HUES6 (cell line): ENCODE measurements around the gene GNB1.
A peak's percentile ranks its signal among the peaks of the same experiment; 100 is the strongest.
"Not testable (repeated sequence)": the region's sequence is repeated elsewhere in the genome, so short reads cannot be mapped to it uniquely, and the experiment has no call there.

Source experiments
- H3K27ac ChIP-seq: 2 replicates; pipeline ENCODE4 v1.7.0; 2013; ENCODE audit warnings: low read depth, mild to moderate bottlenecking, low read length, inconsistent platforms
- H3K27me3 ChIP-seq: 2 replicates; pipeline ENCODE4 v1.6.1; 2013; ENCODE audit warnings: low read length; ENCODE audit not compliant: control insufficient read depth, insufficient read depth
- H3K36me3 ChIP-seq: 2 replicates; pipeline ENCODE4 v1.6.1; 2013; ENCODE audit warnings: low read length; ENCODE audit not compliant: control insufficient read depth, insufficient read depth
- H3K4me1 ChIP-seq: 2 replicates; pipeline ENCODE4 v1.6.1; 2013; ENCODE audit warnings: low read length; ENCODE audit not compliant: control insufficient read depth, insufficient read depth
- H3K4me3 ChIP-seq: 2 replicates; pipeline ENCODE4 v1.5.1; 2013; ENCODE audit warnings: low read depth, low read length
- H3K9ac ChIP-seq: one replicate; pipeline ENCODE4 v1.6.1; 2013; ENCODE audit warnings: mild to moderate bottlenecking, low read length
- H3K9me3 ChIP-seq: 2 replicates; pipeline ENCODE4 v1.6.1; 2013; ENCODE audit warnings: low read depth, low read length; ENCODE audit not compliant: control insufficient read depth, insufficient read depth

The GNB1 gene

DNA sequence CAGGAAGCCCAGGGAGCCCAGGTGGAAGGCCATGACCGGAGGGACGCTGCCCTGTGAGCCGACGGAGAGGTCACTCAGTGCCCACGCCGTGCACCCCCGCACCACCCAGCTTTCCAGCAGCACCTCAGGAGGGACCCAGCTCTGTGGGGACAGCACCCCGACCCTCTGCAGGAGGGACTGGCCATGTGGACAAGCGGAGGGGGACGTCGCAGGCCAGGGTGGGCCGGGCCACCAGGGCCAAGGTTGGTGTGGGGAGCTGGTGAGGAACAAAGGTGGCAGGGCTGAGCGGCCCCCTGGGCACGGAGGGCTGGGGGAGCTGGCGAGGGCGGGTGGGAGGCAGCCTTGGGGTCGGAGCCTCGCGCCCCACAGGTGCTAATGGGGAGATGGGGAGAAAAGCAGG is 135.5 kb downstream of the GNB1 start:
- Histone ChIP-seq H3K4me3 (no peak overlapping the region), H3K4me1 (peaks cover 15% of the 10 kb centered on the region; the same call in 1 of the 2 replicates), H3K9ac (no peak overlapping the region), H3K9me3 (no peaks in the 10 kb centered on the region), H3K36me3 (peaks cover 83% of the 10 kb centered on the region), H3K27me3 (no peaks in the 10 kb centered on the region), H3K27ac (no peak overlapping the region)

DNA sequence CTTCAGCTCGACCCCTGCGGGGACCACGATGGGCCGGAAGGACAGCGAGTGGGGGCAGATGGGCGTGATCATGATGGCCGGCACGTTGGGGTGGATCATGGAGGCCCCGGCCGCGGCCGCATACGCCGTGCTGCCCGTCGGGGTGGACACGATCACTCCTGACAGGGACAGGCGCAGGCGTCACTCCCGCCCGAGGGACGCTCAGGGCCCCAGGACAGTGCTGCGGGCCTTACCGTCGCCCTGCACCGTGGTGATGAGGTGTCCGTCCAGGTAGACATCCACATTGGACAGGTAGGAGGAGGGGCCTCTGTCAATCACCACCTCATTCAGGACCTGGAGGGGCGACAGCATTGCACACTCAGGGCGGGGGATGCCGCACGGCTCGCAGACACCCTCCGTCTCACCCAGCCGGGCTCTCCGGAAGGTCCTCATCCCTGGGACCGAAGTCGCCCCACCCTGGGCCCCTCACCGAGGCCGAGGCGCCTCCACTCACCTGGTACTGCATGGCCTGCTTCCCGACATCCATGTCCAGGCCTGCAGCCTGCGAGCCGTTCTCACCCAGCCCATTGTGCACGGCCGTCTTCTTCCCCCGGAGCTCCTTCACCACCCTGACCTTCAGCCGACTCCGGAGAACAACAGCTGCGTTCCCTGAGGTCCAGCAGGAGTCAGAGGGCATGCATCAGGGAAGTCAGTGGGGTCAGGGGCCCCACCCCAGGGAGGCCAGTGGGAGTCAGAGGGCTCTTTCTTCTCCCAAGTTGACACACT is 136.7 kb downstream of the GNB1 start:
- Histone ChIP-seq H3K27me3 (no peaks in the 10 kb centered on the region), H3K9ac (no peak overlapping the region), H3K9me3 (no peaks in the 10 kb centered on the region), H3K27ac (no peak overlapping the region), H3K4me3 (no peak overlapping the region), H3K4me1 (peaks cover 15% of the 10 kb centered on the region; the same call in 1 of the 2 replicates), H3K36me3 (peaks cover 71% of the 10 kb centered on the region)

DNA sequence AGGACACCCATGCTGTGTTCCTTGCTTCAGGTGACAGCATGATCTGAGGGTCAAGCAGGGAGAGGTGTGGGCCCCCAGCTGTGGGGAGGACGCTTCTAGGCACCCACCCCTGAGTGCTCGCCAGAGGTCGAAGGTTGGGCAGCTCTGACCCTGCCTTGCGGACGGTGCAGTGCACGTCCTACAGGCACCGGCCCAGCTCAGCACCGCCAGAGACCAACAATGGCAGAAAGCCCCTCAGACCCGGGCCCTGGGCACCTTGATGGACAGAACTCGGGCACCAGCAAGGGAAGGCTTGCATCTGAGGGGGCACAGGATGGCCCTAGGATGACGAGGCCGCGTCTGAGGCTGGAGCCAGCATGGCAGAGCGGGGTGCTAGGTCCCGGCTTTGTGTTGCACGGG is 137.3 kb downstream of the GNB1 start:
- peaks cover 64% of the 10 kb centered on the region for H3K36me3 ChIP-seq
- H3K9me3 ChIP-seq = no peaks in the 10 kb centered on the region

DNA sequence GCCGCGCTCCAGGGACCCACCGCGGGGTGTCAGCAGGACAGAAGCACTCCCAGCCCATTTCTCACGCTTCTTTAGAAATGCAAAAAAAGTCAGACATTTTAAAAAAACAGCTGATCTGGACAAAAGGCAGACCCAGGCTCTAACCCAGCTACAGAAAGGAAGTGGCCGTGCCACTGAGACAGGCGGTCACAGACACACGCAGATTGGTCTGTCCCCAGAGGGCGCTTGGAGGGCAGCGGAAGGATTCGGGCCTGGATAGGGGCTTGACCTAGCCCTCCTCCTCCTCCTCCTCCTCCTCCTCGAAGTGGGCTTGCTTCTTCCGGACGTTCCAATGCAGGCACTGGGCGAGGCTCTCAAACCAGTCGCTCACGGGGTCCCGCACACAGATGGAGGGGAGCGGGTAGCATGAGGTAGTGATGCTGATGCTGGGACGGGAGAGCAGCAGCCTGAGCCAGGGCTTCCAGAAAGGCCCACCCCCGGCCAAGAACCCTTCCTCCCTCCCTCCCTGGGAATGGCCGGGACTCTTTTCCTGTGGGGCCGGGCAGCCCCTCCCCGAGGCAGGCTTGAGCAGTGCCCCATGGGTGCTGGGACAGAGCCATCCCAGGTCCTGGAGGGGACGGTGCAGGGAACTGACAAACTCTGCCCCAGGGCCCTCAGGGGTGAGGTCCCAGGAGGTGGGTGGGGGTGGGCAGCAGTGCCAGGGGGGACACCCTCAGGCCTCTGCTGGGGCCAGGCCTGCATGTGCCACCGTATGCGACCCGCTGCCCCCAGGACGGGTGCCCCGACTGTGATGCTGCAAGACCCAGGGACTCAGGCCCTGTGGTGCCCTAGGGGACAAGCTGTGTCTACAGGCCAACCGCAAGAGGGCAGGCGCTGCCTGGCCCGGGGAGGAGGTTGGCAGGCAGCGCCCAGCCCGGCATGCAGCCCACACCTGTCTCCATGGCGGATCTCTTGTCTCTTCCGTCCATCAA is 138.0 kb downstream of the GNB1 start:
- no peaks in the 10 kb centered on the region for H3K9me3 ChIP-seq
- H3K27ac ChIP-seq = peak overlapping the region; percentile 6; the same call in 1 of the 2 replicates
- no peak overlapping the region for H3K4me3 ChIP-seq
- H3K4me1 ChIP-seq = peaks cover 15% of the 10 kb centered on the region
- peaks cover 58% of the 10 kb centered on the region for H3K36me3 ChIP-seq
- peak overlapping the region; percentile 26 for H3K9ac ChIP-seq
- H3K27me3 ChIP-seq = no peaks in the 10 kb centered on the region

More for the DNA sequence above, 137.3 kb downstream of the GNB1 start:
- Histone ChIP-seq H3K4me3 (no peak overlapping the region), H3K27me3 (no peaks in the 10 kb centered on the region), H3K4me1 (peaks cover 15% of the 10 kb centered on the region), H3K9ac (peak overlapping the region; percentile 26), H3K27ac (no peak overlapping the region)

DNA sequence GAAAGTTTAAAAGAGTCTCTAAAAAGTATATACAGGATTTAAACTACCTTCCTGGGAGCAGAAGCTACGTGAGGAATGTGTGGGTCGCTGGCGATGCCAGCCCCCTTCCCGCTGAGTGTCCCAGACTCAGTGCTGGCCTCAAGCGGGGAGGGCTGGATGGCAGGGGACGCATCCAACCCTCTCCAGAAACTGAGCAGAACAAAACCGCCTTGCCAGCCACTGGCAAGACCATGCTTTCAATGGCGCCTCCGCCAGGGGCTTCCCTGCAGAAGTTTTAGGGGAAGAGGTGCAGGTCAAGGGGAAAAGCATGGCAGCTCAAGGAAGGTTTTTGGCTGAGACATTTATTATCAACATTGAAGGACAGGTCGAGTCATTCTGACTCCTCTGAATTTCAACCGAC is 138.7 kb downstream of the GNB1 start:
- H3K4me3 ChIP-seq = no peak overlapping the region
- H3K36me3 ChIP-seq = peaks cover 50% of the 10 kb centered on the region
- no peak overlapping the region for H3K9ac ChIP-seq
- peak overlapping the region; percentile 6; the same call in 1 of the 2 replicates for H3K27ac ChIP-seq
- H3K4me1 ChIP-seq = peaks cover 15% of the 10 kb centered on the region
- no peaks in the 10 kb centered on the region for H3K9me3 ChIP-seq
- no peaks in the 10 kb centered on the region for H3K27me3 ChIP-seq

DNA sequence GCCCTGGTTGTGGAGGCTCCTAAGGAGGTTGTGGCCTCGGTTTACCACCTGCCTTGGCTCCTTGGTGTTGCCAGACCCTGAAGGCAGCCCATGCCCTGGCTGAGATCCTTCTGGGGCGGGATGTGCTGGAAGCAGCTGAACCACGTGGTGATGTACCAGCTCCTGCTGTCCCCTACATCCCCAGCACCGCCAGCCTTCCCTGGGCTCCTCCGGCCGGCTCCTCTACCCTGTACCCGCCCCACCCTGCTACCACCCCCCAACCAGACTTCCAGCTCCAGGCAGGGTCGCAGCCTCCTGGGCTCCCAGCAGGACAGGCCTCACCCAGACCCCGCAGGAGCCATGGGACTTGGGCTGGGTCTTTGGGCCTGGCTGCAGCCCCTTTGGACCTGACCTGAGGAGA is 140.9 kb downstream of the GNB1 start:
- H3K36me3 ChIP-seq = peaks cover 29% of the 10 kb centered on the region
- not testable (repeated sequence) for H3K27ac ChIP-seq, H3K9ac ChIP-seq, H3K27me3 ChIP-seq, H3K4me3 ChIP-seq, H3K9me3 ChIP-seq
- H3K4me1 ChIP-seq = peaks cover 15% of the 10 kb centered on the region

DNA sequence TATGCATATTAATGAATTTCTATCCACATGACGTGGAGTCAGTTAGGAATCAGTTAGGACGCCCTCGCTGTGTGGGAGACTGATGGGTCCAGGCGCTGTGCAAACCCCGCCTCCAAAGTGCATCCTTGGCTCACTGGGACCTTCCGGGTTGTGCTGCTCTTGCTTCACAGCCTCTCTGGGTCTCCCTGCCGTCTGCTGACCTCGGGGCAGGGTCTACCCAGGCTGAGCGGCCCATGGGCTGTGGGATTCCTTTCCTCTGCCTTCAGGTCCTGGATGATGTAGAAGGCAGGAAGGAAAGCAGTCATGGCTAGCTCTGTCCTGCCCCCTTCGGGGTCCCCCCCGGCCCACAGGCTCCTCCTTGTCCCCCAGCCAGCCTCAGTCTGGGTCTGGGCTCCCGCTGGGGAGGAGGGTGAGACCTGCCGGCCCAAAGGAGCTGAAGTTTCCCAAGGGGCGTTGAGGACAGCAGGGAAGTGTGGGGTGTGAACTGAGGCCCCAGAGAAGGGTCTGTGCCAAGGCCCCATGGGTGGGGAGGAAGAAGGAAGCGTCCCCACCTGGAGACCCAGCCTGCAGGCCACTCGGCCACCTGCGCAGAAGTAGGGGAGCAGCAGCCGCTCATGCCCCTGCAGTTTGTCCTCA is 142.1 kb downstream of the GNB1 start:
- peaks cover 18% of the 10 kb centered on the region for H3K36me3 ChIP-seq
- H3K27ac ChIP-seq = no peak overlapping the region
- H3K9me3 ChIP-seq = no peaks in the 10 kb centered on the region
- H3K9ac ChIP-seq = no peak overlapping the region
- no peak overlapping the region for H3K4me3 ChIP-seq
- H3K27me3 ChIP-seq = no peaks in the 10 kb centered on the region
- H3K4me1 ChIP-seq = peaks cover 15% of the 10 kb centered on the region

DNA sequence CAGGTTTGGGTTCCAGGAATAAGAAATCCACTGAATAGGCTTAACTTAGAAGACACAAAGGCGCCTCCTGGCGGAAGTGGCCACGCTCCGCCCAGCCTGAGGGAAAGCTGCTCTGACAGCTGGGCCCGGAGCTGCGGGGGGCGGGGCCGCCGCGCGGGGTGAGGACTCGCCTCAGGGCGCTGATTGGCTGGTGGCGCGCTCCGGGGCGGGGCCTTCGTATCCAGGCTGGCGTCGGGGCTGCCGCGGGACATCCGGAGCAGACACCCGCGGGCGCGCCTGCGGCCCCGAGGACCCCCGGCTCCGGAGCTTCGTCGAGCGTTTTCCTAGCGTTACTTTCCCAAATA is 144.3 kb downstream of the GNB1 start:
- peak overlapping the region; percentile 94 for H3K9ac ChIP-seq
- peak overlapping the region; percentile 66 for H3K4me3 ChIP-seq
- H3K27me3 ChIP-seq, H3K36me3 ChIP-seq, H3K4me1 ChIP-seq, H3K27ac ChIP-seq, H3K9me3 ChIP-seq: not testable (repeated sequence)

DNA sequence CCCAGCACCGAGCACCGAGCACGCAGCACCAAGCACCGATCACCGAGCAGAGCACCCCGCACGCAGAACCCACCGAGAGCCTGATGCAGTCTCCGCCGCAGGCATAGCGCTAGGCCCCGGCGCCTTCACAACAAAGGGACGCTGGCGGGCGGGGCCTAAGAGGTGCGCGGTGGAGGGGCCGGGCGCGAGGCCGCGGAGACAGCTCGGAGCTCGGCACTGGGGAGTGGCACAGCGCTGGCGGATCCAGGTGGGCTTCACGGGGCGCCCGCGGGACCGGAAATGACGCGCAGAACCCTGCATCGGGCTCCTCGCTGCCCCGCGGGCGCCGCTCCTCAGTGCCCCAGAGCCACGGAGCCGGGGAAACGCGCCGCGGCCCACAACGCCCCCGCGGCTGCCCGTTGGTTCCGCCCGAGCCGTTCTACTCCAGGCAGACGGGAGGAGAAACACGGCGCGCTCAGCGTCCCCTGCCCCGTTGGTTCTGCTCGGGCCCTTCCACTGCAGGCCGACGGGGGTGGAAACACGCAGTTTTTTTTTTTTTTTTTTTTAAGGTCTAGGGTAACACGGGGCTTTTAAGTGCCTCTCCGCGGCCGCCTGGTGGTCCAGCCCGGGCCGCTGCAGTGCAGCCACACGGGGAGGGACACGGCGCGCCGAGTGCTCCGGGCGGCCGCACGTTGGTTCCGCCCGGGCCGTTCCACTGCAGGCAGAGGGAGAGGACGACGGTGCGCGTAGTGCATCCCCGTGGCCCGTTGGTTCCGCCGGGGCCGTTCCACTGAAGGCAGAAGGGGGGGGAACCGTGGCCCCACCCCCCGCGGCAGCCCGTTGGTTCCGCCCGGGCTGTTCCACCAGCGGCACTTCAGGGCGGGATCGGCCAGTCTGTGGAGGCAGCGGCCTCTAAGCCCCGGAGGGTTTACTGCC is 145.0 kb downstream of the GNB1 start:
- H3K27ac ChIP-seq = peak overlapping the region; percentile 99
- H3K9me3 ChIP-seq, H3K36me3 ChIP-seq, H3K27me3 ChIP-seq, H3K4me1 ChIP-seq: not testable (repeated sequence)
- H3K4me3 ChIP-seq = peak overlapping the region; percentile 66
- H3K9ac ChIP-seq = peak overlapping the region; percentile 94

DNA sequence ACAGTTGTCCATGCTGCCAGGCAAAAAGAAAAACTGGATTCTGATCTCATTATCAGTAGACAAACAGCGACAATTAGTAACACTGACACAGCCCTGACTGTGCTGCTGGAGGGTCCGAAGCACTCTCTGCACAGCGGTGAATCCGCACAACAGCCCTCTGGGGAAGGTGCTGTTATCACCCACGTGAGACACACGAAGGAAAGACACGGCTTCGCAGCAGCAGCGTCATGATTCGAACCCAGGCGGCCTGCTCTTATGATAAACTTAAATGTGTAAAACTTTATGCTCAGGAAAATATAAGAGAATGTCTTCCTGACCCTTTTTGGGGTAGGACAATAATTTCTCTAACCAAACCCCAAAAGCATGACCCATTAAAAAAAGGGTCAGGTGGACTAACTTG is 148.4 kb downstream of the GNB1 start:
- not testable (repeated sequence) for H3K9me3 ChIP-seq, H3K36me3 ChIP-seq, H3K4me1 ChIP-seq, H3K9ac ChIP-seq, H3K27me3 ChIP-seq, H3K27ac ChIP-seq, H3K4me3 ChIP-seq
